Effector memory CD4-positive, alpha-beta T cell (primary cell): ENCODE data around the gene CETN2.
"Not testable (repeated sequence)": the region's sequence is repeated elsewhere in the genome, so short reads cannot be mapped to it uniquely, and the experiment has no call there.

Source experiments
- DNase-seq, 3 donors: peaks; one replicate each; pipeline ENCODE4 v3.0.0-alpha.2; 2020
- H3K27ac ChIP-seq: 2 replicates; pipeline ENCODE4 v1.7.0; 2013; ENCODE audit warnings: mild to moderate bottlenecking, low read length, moderate library complexity; ENCODE audit not compliant: insufficient read depth, poor library complexity, severe bottlenecking
- H3K27me3 ChIP-seq: replicated peaks from 2 replicates; pipeline ENCODE4 v1.7.0; 2013; ENCODE audit warnings: mild to moderate bottlenecking, low read length; ENCODE audit not compliant: insufficient read depth, control insufficient read depth, poor library complexity, severe bottlenecking
- H3K36me3 ChIP-seq: 2 replicates; pipeline ENCODE4 v1.7.0; 2013; ENCODE audit warnings: mild to moderate bottlenecking, low read length, moderate library complexity; ENCODE audit not compliant: control insufficient read depth, insufficient read depth
- H3K4me1 ChIP-seq: 2 replicates; pipeline ENCODE4 v1.7.0; 2013; ENCODE audit warnings: low read length, mild to moderate bottlenecking; ENCODE audit not compliant: control insufficient read depth, insufficient read depth, poor library complexity, severe bottlenecking
- H3K4me3 ChIP-seq: 2 replicates; pipeline ENCODE4 v1.7.0; 2013; ENCODE audit warnings: low read length, low read depth, mild to moderate bottlenecking; ENCODE audit not compliant: insufficient read depth, poor library complexity, severe bottlenecking
- H3K9me3 ChIP-seq: 2 replicates; pipeline ENCODE4 v1.7.0; 2013; ENCODE audit warnings: mild to moderate bottlenecking, low read length, moderate library complexity; ENCODE audit not compliant: control insufficient read depth

Gene CETN2

GRCh38 chrX:152861826-152862225 lies 31.3 kb upstream of the CETN2 start:
- Histone ChIP-seq H3K4me1 (no peaks in the 10 kb centered on the region), H3K36me3 (peaks cover 5% of the 10 kb centered on the region), H3K4me3 (no peak overlapping the region), H3K27me3 (no peaks in the 10 kb centered on the region), H3K9me3 (no peaks in the 10 kb centered on the region), H3K27ac (no peak overlapping the region)
- no peak for DNase-seq

GRCh38 chrX:152861116-152861515 lies 30.6 kb upstream of the CETN2 start:
- Histone ChIP-seq H3K27me3 (no peaks in the 10 kb centered on the region), H3K4me1 (no peaks in the 10 kb centered on the region), H3K9me3 (no peaks in the 10 kb centered on the region), H3K4me3 (no peak overlapping the region), H3K36me3 (peaks cover 5% of the 10 kb centered on the region), H3K27ac (no peak overlapping the region)
- no peak for DNase-seq

DNA sequence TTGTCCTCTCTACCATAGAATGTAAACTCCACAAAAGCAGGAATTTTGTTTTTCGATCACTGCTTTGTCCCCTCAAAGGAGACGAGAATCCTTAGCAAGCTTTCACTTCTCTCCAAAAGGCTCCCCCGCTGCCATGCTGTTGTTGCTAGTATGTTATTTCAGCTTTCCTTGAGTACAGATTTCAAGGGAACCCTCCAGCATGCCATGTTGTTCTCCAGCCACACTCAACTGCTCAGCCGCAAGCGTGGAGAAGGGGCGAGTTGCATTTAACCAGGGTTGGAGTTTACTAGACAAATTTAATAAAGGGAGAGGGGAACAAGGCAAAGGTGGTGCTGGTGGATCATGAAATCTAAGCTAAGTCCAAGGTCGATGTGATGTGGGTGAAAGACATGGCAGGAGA lies 23.4 kb upstream of the CETN2 start:
- Histone ChIP-seq H3K4me1 (no peaks in the 10 kb centered on the region), H3K27ac (no peak overlapping the region), H3K9me3 (no peaks in the 10 kb centered on the region), H3K27me3 (no peaks in the 10 kb centered on the region), H3K36me3 (no peaks in the 10 kb centered on the region), H3K4me3 (no peak overlapping the region)
- no peak for DNase-seq

- Histone ChIP-seq H3K36me3 (no peaks in the 10 kb centered on the region), H3K27ac (no peak overlapping the region), H3K9me3 (no peaks in the 10 kb centered on the region), H3K4me3 (no peak overlapping the region), H3K4me1 (no peaks in the 10 kb centered on the region), H3K27me3 (no peaks in the 10 kb centered on the region)
- no peak for DNase-seq
Measured at GRCh38 chrX:152850465-152850864, 19.9 kb upstream of the CETN2 start.

- Histone ChIP-seq H3K4me3 (no peak overlapping the region), H3K36me3 (no peaks in the 10 kb centered on the region), H3K4me1 (no peaks in the 10 kb centered on the region), H3K9me3 (no peaks in the 10 kb centered on the region), H3K27me3 (no peaks in the 10 kb centered on the region), H3K27ac (no peak overlapping the region)
- no peak for DNase-seq
Measured at GRCh38 chrX:152847281-152847680, 16.7 kb upstream of the CETN2 start.

GRCh38 chrX:152845618-152846240 lies 15.2 kb upstream of the CETN2 start:
- no peaks in the 10 kb centered on the region for H3K9me3 ChIP-seq
- H3K4me3 ChIP-seq, result no peak overlapping the region
- H3K27me3 ChIP-seq, result no peaks in the 10 kb centered on the region
- H3K27ac ChIP-seq, result no peak overlapping the region
- DNase-seq, result no peak
- no peaks in the 10 kb centered on the region for H3K36me3 ChIP-seq
- H3K4me1 ChIP-seq, result no peaks in the 10 kb centered on the region

DNA sequence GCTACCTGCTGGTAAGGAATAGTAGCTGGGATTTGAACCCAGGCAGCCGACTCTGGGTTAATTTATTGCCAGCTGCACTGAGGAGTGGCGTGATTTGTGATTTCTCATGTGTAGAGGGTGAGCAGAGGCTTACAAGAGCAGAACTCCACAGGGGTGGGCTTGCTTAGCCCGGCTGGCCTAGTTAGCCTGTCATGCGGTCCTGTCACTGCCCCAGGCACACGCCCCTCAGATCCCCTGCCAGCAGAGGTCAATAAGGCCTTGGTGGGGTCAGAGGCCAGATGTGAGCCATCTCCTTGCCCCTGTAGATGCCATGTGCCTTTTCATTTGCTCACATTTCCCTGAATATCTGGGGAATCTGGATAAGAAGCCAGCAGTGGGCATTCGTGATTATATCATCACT lies 13.7 kb upstream of the CETN2 start:
- H3K27ac ChIP-seq, result no peak overlapping the region
- H3K27me3 ChIP-seq, result no peaks in the 10 kb centered on the region
- DNase-seq, result no peak
- no peak overlapping the region for H3K4me3 ChIP-seq
- H3K9me3 ChIP-seq, result no peaks in the 10 kb centered on the region
- H3K4me1 ChIP-seq, result no peaks in the 10 kb centered on the region
- H3K36me3 ChIP-seq, result no peaks in the 10 kb centered on the region

GRCh38 chrX:152843852-152844251 lies 13.3 kb upstream of the CETN2 start:
- Histone ChIP-seq H3K36me3 (no peaks in the 10 kb centered on the region), H3K4me1 (no peaks in the 10 kb centered on the region), H3K27ac (no peak overlapping the region), H3K27me3 (no peaks in the 10 kb centered on the region), H3K9me3 (no peaks in the 10 kb centered on the region), H3K4me3 (no peak overlapping the region)
- no peak for DNase-seq

- no peaks in the 10 kb centered on the region for H3K27me3 ChIP-seq
- H3K4me1 ChIP-seq, result no peaks in the 10 kb centered on the region
- no peak overlapping the region for H3K27ac ChIP-seq
- DNase-seq, result no peak
- no peaks in the 10 kb centered on the region for H3K36me3 ChIP-seq
- H3K4me3 ChIP-seq, result no peak overlapping the region
- no peaks in the 10 kb centered on the region for H3K9me3 ChIP-seq
Measured at GRCh38 chrX:152842772-152843338, 12.3 kb upstream of the CETN2 start.

GRCh38 chrX:152835470-152835869 lies 4.9 kb upstream of the CETN2 start:
- H3K27me3 ChIP-seq, H3K36me3 ChIP-seq, H3K27ac ChIP-seq, H3K4me3 ChIP-seq, H3K9me3 ChIP-seq, H3K4me1 ChIP-seq, DNase-seq: not testable (repeated sequence)
